Body of pancreas (tissue), 4 donors: ENCODE results near the gene SCG5.

Experiments used
- CTCF ChIP-seq, 7 experiments: fragments of 450-650 bp in 4 of 7; fragments of 200-600 bp in 3 of 7; sonication (generic) in 3 of 7; IDR thresholded peaks; one replicate each; pipeline ENCODE4 v1.5.1; 2016 to 2019; ENCODE audit warnings: antibody characterized with exemption in 7 of 7
- POLR2A ChIP-seq, 3 donors: fragments of 450-650 bp; IDR thresholded peaks; one replicate each; pipeline ENCODE4 v1.6.1; 2016; ENCODE audit warnings: antibody characterized with exemption in 3 of 3, mild to moderate bottlenecking in 2 of 3

GRCh38 chr15:32732574-32733157 is 91.2 kb downstream of the SCG5 start:
- no peak for TF ChIP-seq CTCF (IDR thresholded peaks at IDR 0.05)
- TF ChIP-seq POLR2A (IDR thresholded peaks at IDR 0.05), result no peak
